SH-SY5Y (cell line): ENCODE results near the gene NXPE3.

Experiments used
- GATA2 ChIP-seq: IDR thresholded peaks from 2 replicates; pipeline ENCODE4 v1.6.1; 2011; ENCODE audit warnings: mild to moderate bottlenecking, low read depth, low read length
- GATA3 ChIP-seq: IDR thresholded peaks from 2 replicates; pipeline ENCODE4 v1.6.1; 2011; ENCODE audit warnings: low read depth, mild to moderate bottlenecking, low read length, moderate library complexity

GRCh38 chr3:101876142-101876541, 97.1 kb downstream of the NXPE3 start:
- TF ChIP-seq GATA3 (no peak), GATA2 (no peak)
